GM21723 (cell line): ENCODE data around the gene VAC14.

ENCODE experiments used
- ATAC-seq: cut with Tn5 transposase; IDR thresholded peaks from one replicate; pipeline ENCODE4 v1.9.1; 2021; ENCODE audit warnings: mild to moderate bottlenecking, moderate library complexity; ENCODE audit not compliant: unreplicated experiment

Gene VAC14

DNA sequence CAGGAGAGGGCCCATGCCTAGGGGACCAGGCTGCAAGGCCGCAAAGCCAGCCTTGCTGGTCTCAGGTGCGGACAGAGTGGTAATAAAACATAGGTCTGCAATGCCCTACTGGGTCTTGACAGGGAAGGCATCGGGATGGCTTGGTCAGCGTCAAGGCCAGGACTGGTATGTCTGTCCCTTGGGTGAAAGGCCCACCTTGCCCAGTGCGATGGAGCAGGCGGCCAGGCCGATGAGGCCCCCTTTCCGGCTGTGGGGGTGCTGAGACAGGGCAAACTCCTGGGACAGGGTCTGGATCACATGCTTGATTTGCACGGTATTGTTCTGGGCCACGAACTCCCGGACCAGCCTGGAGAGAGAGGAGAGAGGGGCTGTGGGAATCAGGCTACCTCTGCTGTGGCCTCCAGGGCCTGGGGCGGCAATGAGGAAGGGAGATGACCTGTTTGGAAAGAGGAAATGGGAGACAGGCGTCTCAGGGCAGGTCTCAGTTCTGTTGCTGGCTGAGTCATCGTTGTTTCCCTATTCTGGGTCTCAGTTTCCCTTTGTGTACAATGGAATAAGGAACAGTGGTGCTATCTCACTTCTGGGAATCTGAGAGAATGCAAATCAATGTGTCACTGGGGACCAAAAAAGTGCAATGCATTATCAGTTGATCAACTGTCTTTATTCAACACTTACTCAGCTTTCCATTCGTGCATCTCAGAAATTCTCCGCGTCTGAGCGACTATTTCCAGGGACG lies 14.8 kb downstream of the VAC14 start:
- ATAC-seq = no peak

GRCh38 chr16:70784692-70785555 lies 16.0 kb downstream of the VAC14 start:
- no peak for ATAC-seq

DNA sequence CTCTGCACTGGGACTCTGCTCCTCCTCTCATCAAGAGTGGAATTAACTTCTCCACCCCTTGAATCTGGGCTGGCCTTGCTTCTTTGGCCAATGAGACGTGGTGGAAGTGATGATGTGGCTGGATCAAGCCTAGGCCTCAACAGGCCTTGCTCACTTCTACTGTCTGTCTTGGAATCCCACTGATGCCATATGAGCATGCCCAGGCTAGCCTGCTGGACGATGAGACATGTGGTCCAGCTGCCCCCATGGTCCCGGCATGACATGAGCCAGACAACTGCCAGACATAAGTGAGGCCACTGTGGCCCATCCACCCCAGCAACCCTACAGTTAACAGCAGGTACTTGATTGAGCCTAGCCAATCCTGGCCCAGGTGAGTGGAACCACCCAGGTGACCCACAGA lies 18.7 kb downstream of the VAC14 start:
- ATAC-seq = no peak

- no peak for ATAC-seq
These were observed 19.2 kb downstream of the VAC14 start for GRCh38 chr16:70781800-70782199.

DNA sequence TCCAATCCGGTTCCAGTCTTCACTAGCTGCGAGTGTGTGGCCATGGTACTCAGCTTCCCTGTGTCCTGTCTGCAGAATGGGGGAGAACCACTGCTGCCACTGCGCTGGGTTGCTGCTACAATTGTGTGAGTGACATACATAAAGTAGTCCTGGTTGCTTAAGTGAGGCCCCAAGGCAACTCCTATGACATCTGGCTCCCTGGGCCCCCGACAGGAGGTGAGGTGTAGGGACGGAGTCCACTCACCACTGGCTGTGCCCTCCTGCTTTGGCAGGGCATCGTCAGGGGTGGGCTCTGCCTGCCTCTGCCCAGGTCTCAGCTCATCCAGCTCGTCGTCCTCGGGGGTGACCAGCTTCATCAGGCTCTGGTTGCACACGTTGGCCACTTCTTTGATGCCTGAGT lies 20.4 kb downstream of the VAC14 start:
- ATAC-seq = no peak

DNA sequence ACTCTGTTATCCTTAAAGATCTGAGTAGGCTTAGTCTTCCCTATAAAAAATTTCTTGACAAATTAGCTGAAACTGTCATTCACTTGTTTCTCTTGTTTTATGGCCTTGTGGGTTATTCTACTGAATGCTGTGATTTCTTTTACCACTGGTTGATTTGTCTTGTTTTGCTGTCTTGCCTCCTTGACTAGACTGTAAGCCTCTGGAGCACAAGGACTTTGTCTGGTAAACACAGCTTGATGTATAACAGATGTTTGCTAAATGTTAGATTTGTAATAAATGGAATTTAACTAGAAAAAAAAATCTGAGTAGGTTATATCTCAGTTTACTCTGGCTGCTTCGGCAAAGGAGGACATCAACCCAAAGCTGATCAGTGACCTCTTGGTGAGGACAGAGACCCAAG lies 21.6 kb downstream of the VAC14 start:
- ATAC-seq = no peak

DNA sequence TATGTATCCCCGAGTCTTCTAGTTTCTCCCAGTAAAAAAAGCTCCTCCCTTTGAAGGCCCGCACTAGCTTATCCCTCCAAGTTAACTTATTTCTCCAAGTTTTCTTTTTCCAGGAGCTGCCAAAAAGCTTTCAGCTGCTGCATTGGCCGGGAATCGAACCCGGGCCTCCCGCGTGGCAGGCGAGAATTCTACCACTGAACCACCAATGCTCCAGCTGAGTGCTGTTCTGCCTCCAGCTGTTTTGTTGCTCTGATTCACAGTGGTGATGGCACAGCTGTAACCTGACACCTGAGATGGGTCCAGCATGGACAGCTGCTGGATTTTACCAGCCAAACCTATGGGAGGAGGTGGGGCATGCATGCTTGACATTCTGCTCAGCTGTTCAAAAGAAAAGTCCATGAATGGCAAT lies 22.1 kb downstream of the VAC14 start:
- ATAC-seq = no peak

DNA sequence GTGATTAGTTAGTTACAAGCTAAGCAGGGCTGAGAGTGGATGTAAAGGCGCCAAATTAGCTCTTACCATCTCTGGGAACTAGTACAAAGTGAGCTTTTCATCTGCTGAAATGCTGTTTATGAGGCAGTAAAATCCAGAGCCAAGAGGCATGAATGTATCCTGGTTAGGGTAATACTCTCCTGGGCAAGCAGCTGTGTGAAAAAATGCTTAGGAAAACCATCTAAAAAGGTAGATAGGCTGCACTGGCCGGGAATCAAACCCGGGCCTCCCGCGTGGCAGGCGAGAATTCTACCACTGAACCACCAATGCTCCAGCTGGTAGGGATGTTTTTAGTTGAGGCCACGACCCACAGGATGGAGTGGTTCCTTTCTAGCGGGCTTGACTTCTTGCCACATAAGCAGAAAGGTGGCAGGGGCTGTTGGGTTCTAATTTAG lies 23.0 kb downstream of the VAC14 start:
- no peak for ATAC-seq

DNA sequence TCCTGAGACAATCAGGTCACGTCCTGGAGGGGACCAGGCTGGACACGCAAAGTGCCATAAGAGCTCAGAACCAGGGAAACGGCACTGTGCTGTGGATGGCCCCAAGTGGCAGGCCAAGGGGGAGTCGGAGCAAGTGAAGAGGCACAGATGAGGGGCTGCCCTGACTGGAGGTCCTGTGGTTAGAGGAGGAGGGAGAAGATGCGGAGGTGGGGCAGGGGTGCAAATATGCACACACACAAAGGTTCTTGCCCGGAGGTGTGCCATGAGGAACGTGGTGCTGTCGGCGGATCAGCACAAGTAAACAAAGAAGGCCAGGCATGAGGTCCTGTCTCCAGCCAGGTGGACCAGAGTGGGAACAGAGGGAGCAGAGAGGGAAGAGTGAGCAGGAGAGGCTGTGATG lies 23.5 kb downstream of the VAC14 start:
- ATAC-seq = no peak

GRCh38 chr16:70775399-70775798 lies 25.6 kb downstream of the VAC14 start:
- ATAC-seq = no peak

DNA sequence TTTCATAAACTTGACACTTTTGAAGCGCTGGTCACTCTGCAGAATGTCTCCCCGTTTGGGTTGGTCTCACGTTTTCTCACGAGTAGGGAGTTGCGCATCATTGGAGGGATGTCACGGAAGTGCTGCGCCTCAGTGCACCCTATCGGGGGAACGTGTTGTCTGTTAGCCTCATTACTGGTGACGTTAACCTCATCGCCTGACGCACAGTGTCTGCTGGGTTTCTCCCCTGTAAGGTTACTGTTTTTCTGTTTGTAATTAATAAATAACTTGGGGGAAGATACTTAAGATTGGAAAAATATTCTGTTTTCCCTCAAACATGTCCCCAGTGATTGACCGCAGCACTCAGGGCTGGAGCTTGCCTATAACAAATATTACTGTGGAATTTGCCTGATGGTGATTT lies 26.7 kb downstream of the VAC14 start:
- ATAC-seq = no peak

DNA sequence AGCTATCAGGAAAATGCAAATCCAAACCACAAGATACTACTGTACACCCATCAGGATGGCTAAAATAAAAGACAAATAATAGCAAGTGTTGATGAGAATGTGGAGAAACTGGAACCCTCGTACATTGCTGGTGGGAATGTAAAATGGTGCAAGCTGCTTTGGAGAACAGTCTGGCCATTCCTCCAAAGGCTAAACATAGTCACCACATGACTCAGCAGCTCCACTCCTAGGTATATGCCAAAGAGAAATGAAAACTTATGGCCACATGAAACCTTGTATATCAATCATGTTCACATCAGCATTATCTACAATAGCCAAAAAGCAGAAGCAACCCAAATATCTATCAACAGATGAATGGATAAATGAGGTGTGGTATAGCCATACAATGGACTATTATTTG lies 28.5 kb downstream of the VAC14 start:
- ATAC-seq = no peak

DNA sequence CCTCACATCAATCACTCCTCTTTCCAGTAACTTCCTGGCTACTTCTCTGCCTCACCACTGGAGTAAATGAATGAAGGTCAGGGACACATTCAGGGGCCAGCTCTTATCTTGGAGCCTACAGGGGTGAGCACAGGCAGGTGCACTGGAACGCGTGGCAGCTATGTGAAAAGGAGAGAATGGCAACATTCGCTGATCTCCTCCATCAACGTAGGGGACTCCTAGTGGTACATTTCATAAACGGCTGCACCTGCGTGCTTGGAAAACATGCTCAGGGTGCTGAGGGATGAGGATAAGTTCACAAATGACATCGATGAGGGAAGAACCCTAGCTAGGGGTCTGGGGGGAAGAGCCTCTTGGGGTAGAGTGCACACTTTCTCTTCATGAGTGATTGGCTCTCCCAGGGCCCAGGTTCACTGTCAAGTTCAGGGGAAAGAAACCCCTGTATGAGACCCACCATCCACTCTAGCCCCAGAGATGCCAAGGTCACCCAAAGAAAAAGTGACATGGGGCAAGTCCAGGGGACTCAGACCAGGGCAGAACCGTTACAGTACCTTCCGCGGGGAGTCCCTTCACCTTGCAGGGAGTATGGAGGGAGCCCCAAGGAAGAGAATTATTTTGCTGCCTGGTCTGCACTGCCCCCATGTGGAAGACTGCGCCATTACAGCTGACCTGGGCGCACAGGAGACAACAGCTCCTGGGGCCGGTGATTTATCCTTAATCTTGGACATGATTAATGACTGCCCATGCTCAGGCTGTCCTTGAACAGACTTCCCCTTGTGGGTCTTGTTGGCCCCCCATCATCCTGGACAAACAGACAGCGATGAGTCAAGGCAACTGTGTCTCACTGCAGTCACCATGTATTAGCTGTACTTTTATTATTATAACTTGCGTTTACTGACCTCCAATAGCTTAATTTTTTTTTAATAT lies 30.1 kb downstream of the VAC14 start:
- peak; percentile 77 for ATAC-seq

GRCh38 chr16:70770291-70770625 lies 30.7 kb downstream of the VAC14 start:
- no peak for ATAC-seq

GRCh38 chr16:70769761-70770160 lies 31.2 kb downstream of the VAC14 start:
- no peak for ATAC-seq

- ATAC-seq = no peak
These were observed 31.8 kb downstream of the VAC14 start for GRCh38 chr16:70769131-70769530.

DNA sequence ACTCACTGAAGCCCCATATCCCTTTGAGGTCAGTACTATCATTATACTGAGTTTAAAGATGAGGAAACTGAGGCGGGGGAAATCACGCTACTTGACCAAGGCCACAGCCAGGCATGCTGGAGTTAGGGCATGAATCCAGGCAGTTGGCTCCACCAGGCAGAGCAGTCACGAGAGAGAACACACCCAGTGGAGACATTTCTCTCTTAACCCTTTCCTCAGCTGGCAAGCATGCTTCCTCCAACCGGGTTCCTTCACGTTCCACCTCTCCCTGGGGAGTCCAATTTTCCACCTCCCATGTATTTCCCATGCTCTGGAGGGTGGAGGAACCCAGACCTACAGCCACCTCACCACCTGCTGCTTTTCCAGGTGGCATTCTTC lies 32.8 kb downstream of the VAC14 start:
- ATAC-seq = no peak

DNA sequence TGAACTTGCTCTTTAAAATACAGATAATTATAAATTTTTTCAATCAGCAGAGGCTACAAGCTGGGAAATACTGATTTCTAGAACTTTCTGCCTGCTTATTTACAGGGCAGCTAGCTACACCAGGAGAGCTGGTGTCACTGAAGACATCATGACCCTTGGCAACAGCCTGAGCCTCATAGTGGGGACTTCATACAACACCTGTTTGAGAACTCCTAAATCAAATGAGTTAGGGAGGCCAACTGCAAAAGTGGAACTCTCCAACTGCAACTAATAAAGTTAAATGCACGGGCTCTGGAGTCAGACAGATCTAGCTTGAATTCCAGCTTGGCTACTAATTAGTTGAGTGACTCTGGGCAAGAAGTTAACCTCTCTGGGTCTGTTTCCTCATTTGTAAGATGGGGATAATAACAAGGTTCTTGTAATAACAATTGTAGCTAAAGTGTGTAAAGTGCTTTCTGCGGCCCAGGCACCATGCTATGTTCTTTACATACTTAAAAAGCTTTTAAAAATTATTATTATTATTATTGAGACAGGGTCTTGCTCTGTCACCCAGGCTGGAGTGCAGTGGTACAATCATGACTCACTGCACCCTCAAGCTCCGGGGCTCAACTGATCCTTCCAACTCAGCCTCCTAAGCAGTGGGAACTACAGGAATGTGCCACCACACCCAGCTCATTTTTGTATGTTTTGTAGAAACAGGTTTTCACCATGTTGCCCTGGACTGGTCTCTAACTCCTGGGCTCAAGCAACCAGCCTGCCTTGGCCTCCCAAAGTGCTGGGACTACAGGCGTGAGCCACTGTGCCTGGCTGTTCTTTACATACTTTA lies 33.4 kb downstream of the VAC14 start:
- ATAC-seq = no peak

- ATAC-seq = no peak
These were observed 34.3 kb downstream of the VAC14 start for GRCh38 chr16:70766658-70767057.

GRCh38 chr16:70766176-70766575 lies 34.8 kb downstream of the VAC14 start:
- no peak for ATAC-seq

DNA sequence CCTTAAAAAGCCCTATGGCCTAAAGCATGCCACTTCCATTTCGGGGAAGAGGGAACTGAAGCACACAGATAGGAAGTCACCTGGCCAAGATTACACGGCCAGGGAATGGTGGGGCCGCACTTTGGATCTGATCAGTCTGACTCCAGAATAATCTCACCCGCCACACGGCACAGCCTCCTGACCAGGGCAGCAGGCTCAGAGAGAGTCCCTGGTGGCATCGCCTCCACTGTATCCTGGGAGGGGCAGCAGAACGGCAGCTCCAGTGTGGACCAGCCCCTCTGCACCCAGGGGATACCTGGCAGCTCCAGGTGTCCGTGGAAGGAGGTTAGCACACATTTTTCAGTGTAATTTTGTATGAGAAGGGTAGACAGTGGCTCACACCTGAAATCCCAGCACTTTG lies 35.5 kb downstream of the VAC14 start:
- ATAC-seq = no peak
